ENCODE data around the gene HBE1. TPM values are rescaled to one million over a fixed set of nuclear protein-coding genes. Genes with fewer than 3 reads are reported as not detected.
"Not testable (repeated sequence)": the region's sequence is repeated elsewhere in the genome, so short reads cannot be mapped to it uniquely, and the experiment has no call there.

Gene HBE1
- polyA plus RNA-seq, 1 donor (not counting 4 experiments of a cell fraction or from before 2014, with no cell fraction given), result not detected

DNA sequence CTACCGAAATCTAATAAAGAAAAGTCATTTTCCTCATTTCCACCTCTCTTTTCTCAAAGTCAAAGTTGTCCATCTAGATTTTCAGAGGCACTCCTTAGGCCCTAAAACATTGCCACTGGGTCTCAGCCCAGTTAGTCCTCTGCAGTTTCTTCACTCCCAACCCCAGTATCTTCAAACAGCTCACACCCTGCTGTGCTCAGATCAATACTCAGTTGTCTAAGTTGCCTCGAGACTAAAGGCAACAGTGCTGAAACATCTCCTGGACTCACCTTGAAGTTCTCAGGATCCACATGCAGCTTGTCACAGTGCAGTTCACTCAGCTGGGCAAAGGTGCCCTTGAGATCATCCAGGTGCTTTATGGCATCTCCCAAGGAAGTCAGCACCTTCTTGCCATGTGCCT is 15.7 kb downstream of the HBE1 start:
- DNase-seq (ENCODE audit: low read depth, low spot score); H3K9me3 ChIP-seq (ENCODE audit: control insufficient read depth, low read depth, low read length); H3K9ac ChIP-seq (ENCODE audit: control insufficient read depth, extremely low read depth, insufficient read depth, low read length); H2AFZ ChIP-seq (ENCODE audit: control insufficient read depth, low read length); H3K27ac ChIP-seq (ENCODE audit: control insufficient read depth, insufficient read depth, low read length); H4K20me1 ChIP-seq (ENCODE audit: control insufficient read depth, extremely low read depth, insufficient read depth, low read length); H3K4me2 ChIP-seq (ENCODE audit: control insufficient read depth, extremely low read depth, insufficient read depth, low read depth, low read length); FAIRE-seq; H3K9me1 ChIP-seq (ENCODE audit: control insufficient read depth, extremely low read depth, insufficient read depth, low read length); H3K27me3 ChIP-seq (ENCODE audit: control insufficient read depth, extremely low read depth, insufficient read depth, low read length); H3K4me1 ChIP-seq (ENCODE audit: control insufficient read depth, extremely low read depth, insufficient read depth, low read length); H3K4me3 ChIP-seq (ENCODE audit: control insufficient read depth in 2 of 3, extremely low read depth in 1 of 3, insufficient read depth in 2 of 3, low read depth in 1 of 3, low read length in 3 of 3); dilution Hi-C loops (cut with MboI; ENCODE audit: extremely low pct_ligation_motif_present, low sequenced_read_pairs); H3K36me3 ChIP-seq (ENCODE audit: control insufficient read depth in 2 of 2, extremely low read depth in 1 of 2, insufficient read depth in 2 of 2, low read length in 2 of 2); H3K79me2 ChIP-seq (ENCODE audit: control insufficient read depth, insufficient read depth, low read length): not testable (repeated sequence)

GRCh38 chr11:5253440-5253839 is 16.3 kb downstream of the HBE1 start:
- H4K20me1 ChIP-seq (ENCODE audit: control insufficient read depth, extremely low read depth, insufficient read depth, low read length); H3K36me3 ChIP-seq (ENCODE audit: control insufficient read depth in 2 of 2, extremely low read depth in 1 of 2, insufficient read depth in 2 of 2, low read length in 2 of 2); H3K79me2 ChIP-seq (ENCODE audit: control insufficient read depth, insufficient read depth, low read length); dilution Hi-C loops (cut with MboI; ENCODE audit: extremely low pct_ligation_motif_present, low sequenced_read_pairs); H2AFZ ChIP-seq (ENCODE audit: control insufficient read depth, low read length); H3K27ac ChIP-seq (ENCODE audit: control insufficient read depth, insufficient read depth, low read length); FAIRE-seq; H3K9me3 ChIP-seq (ENCODE audit: control insufficient read depth, low read depth, low read length); H3K4me3 ChIP-seq (ENCODE audit: control insufficient read depth in 2 of 3, extremely low read depth in 1 of 3, insufficient read depth in 2 of 3, low read depth in 1 of 3, low read length in 3 of 3); H3K4me2 ChIP-seq (ENCODE audit: control insufficient read depth, extremely low read depth, insufficient read depth, low read depth, low read length); DNase-seq (ENCODE audit: low read depth, low spot score); H3K9ac ChIP-seq (ENCODE audit: control insufficient read depth, extremely low read depth, insufficient read depth, low read length); H3K4me1 ChIP-seq (ENCODE audit: control insufficient read depth, extremely low read depth, insufficient read depth, low read length); H3K9me1 ChIP-seq (ENCODE audit: control insufficient read depth, extremely low read depth, insufficient read depth, low read length); H3K27me3 ChIP-seq (ENCODE audit: control insufficient read depth, extremely low read depth, insufficient read depth, low read length): not testable (repeated sequence)

DNA sequence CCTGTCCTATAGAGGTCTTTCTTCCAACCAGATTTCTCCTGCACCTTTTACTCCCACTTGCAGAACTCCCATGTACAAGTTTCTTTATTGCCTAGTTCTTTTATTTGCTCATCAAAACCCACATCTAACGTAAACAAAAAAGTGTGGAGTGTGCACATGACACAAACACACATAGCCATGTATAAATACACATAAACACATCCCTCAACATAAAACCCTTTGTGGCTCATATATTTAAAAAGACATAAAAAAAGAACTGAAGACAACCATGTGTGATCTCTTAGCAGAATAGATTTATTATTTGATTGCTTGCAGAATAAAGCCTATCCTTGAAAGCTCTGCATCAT is 16.9 kb downstream of the HBE1 start:
- H3K9ac ChIP-seq (ENCODE audit: control insufficient read depth, extremely low read depth, insufficient read depth, low read length), result no peak overlapping the region
- no peak overlapping the region for H3K4me2 ChIP-seq (ENCODE audit: control insufficient read depth, extremely low read depth, insufficient read depth, low read depth, low read length)
- dilution Hi-C loops (cut with MboI; ENCODE audit: extremely low pct_ligation_motif_present, low sequenced_read_pairs), result no loop called here
- H3K36me3 ChIP-seq (ENCODE audit: control insufficient read depth in 2 of 2, extremely low read depth in 1 of 2, insufficient read depth in 2 of 2, low read length in 2 of 2), result no peaks in the 10 kb centered on the region
- no peak for TF ChIP-seq CTCF (optimal IDR thresholded peaks at IDR 0.05 in 1 of 3, IDR thresholded peaks at IDR 0.05 in 1 of 3, conservative IDR thresholded peaks at IDR 0.05 in 1 of 3; ENCODE audit: extremely low read depth in 1 of 3, insufficient read depth in 2 of 3, low read length in 3 of 3)
- no peak for TF ChIP-seq EZH2 (IDR thresholded peaks at IDR 0.05; ENCODE audit: low read length)
- no peak for FAIRE-seq
- no peaks in the 10 kb centered on the region for H3K27me3 ChIP-seq (ENCODE audit: control insufficient read depth, extremely low read depth, insufficient read depth, low read length)
- no peak overlapping the region for H3K27ac ChIP-seq (ENCODE audit: control insufficient read depth, insufficient read depth, low read length)
- no peak for DNase-seq (ENCODE audit: low read depth, low spot score)
- H3K4me1 ChIP-seq (ENCODE audit: control insufficient read depth, extremely low read depth, insufficient read depth, low read length), result no peaks in the 10 kb centered on the region
- no peaks in the 10 kb centered on the region for H3K9me1 ChIP-seq (ENCODE audit: control insufficient read depth, extremely low read depth, insufficient read depth, low read length)
- no peak overlapping the region for H3K4me3 ChIP-seq (ENCODE audit: control insufficient read depth in 2 of 3, extremely low read depth in 1 of 3, insufficient read depth in 2 of 3, low read depth in 1 of 3, low read length in 3 of 3)
- no peak overlapping the region for H2AFZ ChIP-seq (ENCODE audit: control insufficient read depth, low read length)
- no peaks in the 10 kb centered on the region for H4K20me1 ChIP-seq (ENCODE audit: control insufficient read depth, extremely low read depth, insufficient read depth, low read length)
- no peaks in the 10 kb centered on the region for H3K79me2 ChIP-seq (ENCODE audit: control insufficient read depth, insufficient read depth, low read length)
- H3K9me3 ChIP-seq (ENCODE audit: control insufficient read depth, low read depth, low read length), result no peaks in the 10 kb centered on the region

Data from keratinocyte (primary cell).